Measurements from ENCODE around the gene PHPT1. TPM values are rescaled to one million over a fixed set of nuclear protein-coding genes. Genes with fewer than 3 reads are reported as not detected.
A peak's percentile ranks its signal among the peaks of the same experiment; 100 is the strongest.

PHPT1 gene
- total and polyA plus RNA-seq, 4 donors = 23.2 to 83.1 (median 42.3) TPM

DNA sequence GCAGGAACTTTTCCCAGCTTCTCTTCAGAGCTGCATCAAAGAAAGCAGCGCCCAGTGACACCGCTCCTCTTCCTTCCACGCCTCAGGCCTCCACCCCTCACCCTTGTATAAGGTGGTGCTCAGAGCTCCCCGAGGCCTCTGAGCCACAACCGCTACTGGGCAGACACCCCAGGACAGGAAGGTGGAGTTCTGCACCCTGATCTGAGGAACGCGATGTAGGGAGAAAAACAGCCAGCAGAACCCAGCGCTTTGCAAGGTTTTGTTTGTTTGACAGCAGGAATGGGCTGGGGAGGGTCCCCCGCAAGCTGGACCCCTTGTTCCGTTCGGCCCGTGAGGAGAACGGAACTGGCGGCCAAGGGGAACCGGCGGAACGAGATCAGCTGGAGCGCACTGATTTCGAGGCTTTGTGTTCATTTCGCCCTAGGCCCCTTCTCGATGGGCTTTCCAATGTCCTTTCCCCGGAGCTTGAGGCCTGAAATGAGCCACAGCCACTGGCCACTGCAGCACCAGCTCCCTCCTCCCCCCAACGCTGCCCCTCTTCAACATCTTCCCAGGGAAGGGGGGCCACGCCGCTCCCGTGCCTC, 12.8 kb downstream of the PHPT1 start:
- H3K9ac ChIP-seq (ENCODE audit: low read depth in 1 of 2, low read length in 2 of 2) = no peak overlapping the region
- TF ChIP-seq ZBTB33 (IDR thresholded peaks at IDR 0.05) (no peak), ATF3 (IDR thresholded peaks at IDR 0.05) (no peak), JUND (IDR thresholded peaks at IDR 0.05) (no peak), HNF4G (IDR thresholded peaks at IDR 0.05) (no peak), FOXA1 (IDR thresholded peaks at IDR 0.05) (no peak), RXRA (IDR thresholded peaks at IDR 0.05) (no peak), SP1 (IDR thresholded peaks at IDR 0.05) (no peak), FOXA2 (IDR thresholded peaks at IDR 0.05) (no peak), EGR1 (IDR thresholded peaks at IDR 0.05; ENCODE audit: low read depth in 2 of 2) (no peak), RAD21 (IDR thresholded peaks at IDR 0.05) (no peak), HNF4A (conservative IDR thresholded peaks at IDR 0.05) (no peak)
- TF ChIP-seq, protein P1, sequence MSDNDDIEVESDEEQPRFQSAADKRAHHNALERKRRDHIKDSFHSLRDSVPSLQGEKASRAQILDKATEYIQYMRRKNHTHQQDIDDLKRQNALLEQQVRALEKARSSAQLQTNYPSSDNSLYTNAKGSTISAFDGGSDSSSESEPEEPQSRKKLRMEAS (IDR thresholded peaks at IDR 0.05) = no peak
- no peak for DNase-seq (ENCODE audit: low spot score)
- 92% methylated on average over 26 of the region's 26 CpGs for WGBS
- no peaks in the 10 kb centered on the region for H3K27me3 ChIP-seq (ENCODE audit: control insufficient read depth in 4 of 4, insufficient read depth in 4 of 4, low read length in 3 of 4)
- no peak overlapping the region for H3K27ac ChIP-seq (ENCODE audit: low read depth in 1 of 2, low read length in 2 of 2)
- no peaks in the 10 kb centered on the region for H3K9me3 ChIP-seq (ENCODE audit: control insufficient read depth in 4 of 4, low read length in 3 of 4)
- no peak overlapping the region for H3K4me3 ChIP-seq (ENCODE audit: low read depth in 1 of 3, low read length in 3 of 3)
- H3K4me1 ChIP-seq (ENCODE audit: control insufficient read depth in 4 of 4, insufficient read depth in 4 of 4, low read length in 3 of 4) = peaks cover 31 to 76% (median 57%) of the 10 kb centered on the region in 4 donors
- peaks cover 10 to 25% (median 11%) of the 10 kb centered on the region in 4 donors for H3K36me3 ChIP-seq (ENCODE audit: control insufficient read depth in 4 of 4, insufficient read depth in 3 of 4, low read depth in 1 of 4, low read length in 3 of 4)

- Histone ChIP-seq H3K9me3 (ENCODE audit: control insufficient read depth in 4 of 4, low read length in 3 of 4) (no peaks in the 10 kb centered on the region), H3K27me3 (ENCODE audit: control insufficient read depth in 4 of 4, insufficient read depth in 4 of 4, low read length in 3 of 4) (no peaks in the 10 kb centered on the region), H3K4me1 (ENCODE audit: control insufficient read depth in 4 of 4, insufficient read depth in 4 of 4, low read length in 3 of 4) (peaks cover 30 to 68% (median 56%) of the 10 kb centered on the region in 4 donors), H3K27ac (ENCODE audit: low read depth in 1 of 2, low read length in 2 of 2) (peak overlapping the region; percentile 29 to 41), H3K4me3 (ENCODE audit: low read depth in 1 of 3, low read length in 3 of 3) (no peak overlapping the region), H3K36me3 (ENCODE audit: control insufficient read depth in 4 of 4, insufficient read depth in 3 of 4, low read depth in 1 of 4, low read length in 3 of 4) (peaks cover 10 to 25% (median 11%) of the 10 kb centered on the region in 4 donors), H3K9ac (ENCODE audit: low read depth in 1 of 2, low read length in 2 of 2) (no peak overlapping the region)
- TF ChIP-seq ZBTB33 (IDR thresholded peaks at IDR 0.05) (no peak), RAD21 (IDR thresholded peaks at IDR 0.05) (no peak), SP1 (IDR thresholded peaks at IDR 0.05) (no peak), FOXA1 (IDR thresholded peaks at IDR 0.05) (no peak), JUND (IDR thresholded peaks at IDR 0.05) (no peak), HNF4A (conservative IDR thresholded peaks at IDR 0.05) (no peak), FOXA2 (IDR thresholded peaks at IDR 0.05) (no peak), EGR1 (IDR thresholded peaks at IDR 0.05; ENCODE audit: low read depth in 2 of 2) (no peak), RXRA (IDR thresholded peaks at IDR 0.05) (no peak), ATF3 (IDR thresholded peaks at IDR 0.05) (no peak), GABPA (IDR thresholded peaks at IDR 0.05 in 1 of 2, conservative IDR thresholded peaks at IDR 0.05 in 1 of 2) (no peak), TAF1 (conservative IDR thresholded peaks at IDR 0.05) (no peak), YY1 (IDR thresholded peaks at IDR 0.05) (no peak), CTCF (IDR thresholded peaks at IDR 0.05; ENCODE audit: low read depth, low read length, missing input control) (no peak)
- TF ChIP-seq, protein P2, sequence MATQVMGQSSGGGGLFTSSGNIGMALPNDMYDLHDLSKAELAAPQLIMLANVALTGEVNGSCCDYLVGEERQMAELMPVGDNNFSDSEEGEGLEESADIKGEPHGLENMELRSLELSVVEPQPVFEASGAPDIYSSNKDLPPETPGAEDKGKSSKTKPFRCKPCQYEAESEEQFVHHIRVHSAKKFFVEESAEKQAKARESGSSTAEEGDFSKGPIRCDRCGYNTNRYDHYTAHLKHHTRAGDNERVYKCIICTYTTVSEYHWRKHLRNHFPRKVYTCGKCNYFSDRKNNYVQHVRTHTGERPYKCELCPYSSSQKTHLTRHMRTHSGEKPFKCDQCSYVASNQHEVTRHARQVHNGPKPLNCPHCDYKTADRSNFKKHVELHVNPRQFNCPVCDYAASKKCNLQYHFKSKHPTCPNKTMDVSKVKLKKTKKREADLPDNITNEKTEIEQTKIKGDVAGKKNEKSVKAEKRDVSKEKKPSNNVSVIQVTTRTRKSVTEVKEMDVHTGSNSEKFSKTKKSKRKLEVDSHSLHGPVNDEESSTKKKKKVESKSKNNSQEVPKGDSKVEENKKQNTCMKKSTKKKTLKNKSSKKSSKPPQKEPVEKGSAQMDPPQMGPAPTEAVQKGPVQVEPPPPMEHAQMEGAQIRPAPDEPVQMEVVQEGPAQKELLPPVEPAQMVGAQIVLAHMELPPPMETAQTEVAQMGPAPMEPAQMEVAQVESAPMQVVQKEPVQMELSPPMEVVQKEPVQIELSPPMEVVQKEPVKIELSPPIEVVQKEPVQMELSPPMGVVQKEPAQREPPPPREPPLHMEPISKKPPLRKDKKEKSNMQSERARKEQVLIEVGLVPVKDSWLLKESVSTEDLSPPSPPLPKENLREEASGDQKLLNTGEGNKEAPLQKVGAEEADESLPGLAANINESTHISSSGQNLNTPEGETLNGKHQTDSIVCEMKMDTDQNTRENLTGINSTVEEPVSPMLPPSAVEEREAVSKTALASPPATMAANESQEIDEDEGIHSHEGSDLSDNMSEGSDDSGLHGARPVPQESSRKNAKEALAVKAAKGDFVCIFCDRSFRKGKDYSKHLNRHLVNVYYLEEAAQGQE (IDR thresholded peaks at IDR 0.05) = no peak
- peak; percentile 31 for DNase-seq (ENCODE audit: low spot score)
- 83% methylated on average over 31 of the region's 31 CpGs for WGBS
These were observed 13.8 kb downstream of the PHPT1 start for GRCh38 chr9:136862849-136863622.
